Cardiac fibroblast (primary cell): ENCODE data around the gene RFC1.
"Not testable (repeated sequence)": the region's sequence is repeated elsewhere in the genome, so short reads cannot be mapped to it uniquely, and the experiment has no call there.

ENCODE experiments used
- DNase-seq, 2 donors: peaks; one replicate each; pipeline versions ENCODE4 v3.0.0 to v3.0.0-alpha.2; 2010; ENCODE audit warnings: low read depth in 2 of 2
- H3K4me3 ChIP-seq, 2 donors: replicated peaks in 1 of 2; 1 replicate in 1 of 2; 2 replicates in 1 of 2; pipeline ENCODE4 v1.5.1; 2011; ENCODE audit warnings: low read depth in 2 of 2, low read length in 2 of 2, mild to moderate bottlenecking in 2 of 2, moderate library complexity in 1 of 2
- CTCF ChIP-seq: IDR thresholded peaks from one replicate; pipeline ENCODE4 v1.5.1; 2011; ENCODE audit warnings: low read depth, mild to moderate bottlenecking, low read length, inconsistent platforms

Gene RFC1

GRCh38 chr4:39365360-39365759, 802 bp downstream of the RFC1 start:
- DNase-seq, result no peak
- peak overlapping the region; percentile 62 to 98 for H3K4me3 ChIP-seq
- TF ChIP-seq CTCF, result no peak

DNA sequence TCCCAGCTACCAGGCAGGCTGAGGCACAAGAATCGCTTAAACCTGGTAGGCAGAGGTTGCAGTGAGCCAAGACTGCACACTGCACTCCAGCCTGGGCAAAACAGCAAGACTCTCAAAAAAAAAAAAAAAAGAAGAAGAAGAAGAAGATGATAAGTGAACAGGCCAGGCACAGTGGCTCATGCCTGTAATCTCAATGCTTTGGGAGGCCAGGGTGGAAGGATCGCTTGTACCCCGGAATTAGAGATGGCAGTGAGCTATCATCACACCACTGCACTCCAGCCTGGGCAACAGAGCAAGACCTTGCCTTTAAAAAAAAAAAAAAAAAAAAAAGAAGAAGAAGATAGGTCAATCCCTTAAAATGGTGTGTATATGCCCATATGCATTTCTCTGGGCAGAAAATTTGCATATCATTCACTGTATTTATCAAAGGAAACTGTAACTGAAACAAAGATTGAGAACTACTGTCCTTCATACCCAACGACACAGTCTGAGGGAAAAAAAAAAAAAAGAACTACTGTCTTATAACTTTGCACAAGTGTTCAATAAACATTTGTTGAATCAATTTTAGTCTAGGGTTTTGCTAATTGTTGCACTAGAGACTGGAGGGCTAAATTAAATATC, 2.3 kb downstream of the RFC1 start:
- TF ChIP-seq CTCF, result no peak
- no peak overlapping the region for H3K4me3 ChIP-seq
- no peak for DNase-seq

DNA sequence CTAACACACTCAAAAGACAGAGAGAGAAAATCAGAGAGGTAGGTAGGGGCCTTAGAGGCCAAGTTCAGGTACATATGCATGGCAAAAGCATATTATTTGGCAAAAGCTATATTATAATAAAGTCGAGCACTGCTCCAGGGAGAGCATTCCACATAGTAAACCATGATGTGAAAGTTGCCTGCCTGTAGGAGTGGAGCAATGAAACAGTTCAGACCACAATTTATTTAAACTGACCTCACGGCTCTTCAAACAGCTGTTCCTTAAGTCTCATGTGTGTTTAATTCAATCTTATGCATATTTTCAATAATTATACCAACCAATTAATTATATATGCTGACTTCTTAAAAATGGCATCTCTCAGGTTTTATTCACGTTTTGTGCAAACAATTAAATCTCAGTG, 3.3 kb downstream of the RFC1 start:
- H3K4me3 ChIP-seq, result no peak overlapping the region
- DNase-seq, result no peak
- no peak for TF ChIP-seq CTCF

DNA sequence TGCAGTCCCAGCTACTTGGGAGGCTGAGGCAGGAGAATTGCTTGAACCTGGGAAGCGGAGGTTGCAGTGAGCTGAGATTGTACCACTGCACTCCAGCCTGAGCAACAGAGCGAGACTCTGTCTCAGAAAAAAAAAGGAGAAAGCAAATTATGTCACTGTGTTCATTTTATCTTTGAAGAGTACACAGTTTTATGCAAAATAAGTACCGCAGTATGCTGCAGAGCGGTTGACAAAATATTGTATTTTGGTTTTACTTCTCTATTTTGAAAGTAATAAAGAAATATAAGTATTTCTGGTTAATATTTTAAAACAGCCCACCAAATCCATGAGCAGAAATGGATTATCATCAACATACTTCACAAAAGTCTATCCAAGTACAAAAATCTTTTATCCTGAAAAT, 5.6 kb downstream of the RFC1 start:
- not testable (repeated sequence) for H3K4me3 ChIP-seq, DNase-seq

DNA sequence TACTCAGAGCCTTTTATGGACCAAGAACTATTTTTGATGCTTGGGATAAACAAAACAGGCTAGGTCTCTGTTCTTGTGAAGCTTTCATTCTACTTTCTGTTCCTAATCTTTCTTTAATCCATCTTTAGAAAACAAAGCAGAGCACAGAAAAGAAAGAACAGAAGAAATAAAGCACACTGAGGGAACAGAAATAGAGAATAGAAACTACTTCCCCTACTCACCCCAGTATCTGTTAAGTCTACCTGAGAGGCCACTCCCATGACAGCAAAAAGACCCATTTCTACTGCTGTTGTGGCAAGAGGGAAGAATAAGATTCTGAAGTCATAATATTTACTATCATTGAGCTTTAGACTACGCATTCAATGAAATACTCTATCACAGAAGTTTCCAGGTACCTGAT, 9.2 kb downstream of the RFC1 start:
- H3K4me3 ChIP-seq, result no peak overlapping the region
- DNase-seq, result no peak
- TF ChIP-seq CTCF, result no peak

GRCh38 chr4:39354254-39354552, 12.0 kb downstream of the RFC1 start:
- no peak for DNase-seq
- TF ChIP-seq CTCF, result no peak
- peak overlapping the region in 1 of 2 donors; percentile 33 for H3K4me3 ChIP-seq

GRCh38 chr4:39353478-39354253, 12.5 kb downstream of the RFC1 start:
- DNase-seq, result peak; percentile 82 to 83
- peak overlapping the region; percentile 6 to 33 for H3K4me3 ChIP-seq
- no peak for TF ChIP-seq CTCF

DNA sequence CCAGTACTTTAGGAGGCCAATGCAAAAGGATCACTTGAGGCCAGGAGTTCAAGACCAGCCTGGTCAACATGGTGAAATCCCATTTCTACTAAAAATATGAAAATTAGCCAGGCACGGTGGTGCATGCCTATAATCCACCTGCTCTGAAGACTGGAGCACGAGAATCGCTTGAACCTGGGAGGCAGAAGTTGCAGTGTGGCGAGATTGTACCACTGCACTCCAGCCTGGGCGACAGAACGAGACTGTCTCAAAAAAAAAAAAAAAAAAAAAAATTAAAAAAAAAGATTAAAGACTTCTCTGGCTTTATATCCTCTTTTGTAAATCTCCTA, 13.0 kb downstream of the RFC1 start:
- not testable (repeated sequence) for DNase-seq
- peak overlapping the region in 1 of 2 donors; percentile 33 for H3K4me3 ChIP-seq
